ENCODE measurements around the gene CREB3L1. TPM values are rescaled to one million over a fixed set of nuclear protein-coding genes. Genes with fewer than 3 reads are reported as not detected.

The CREB3L1 gene
- total RNA-seq, 1 experiment from 2014 or later = 3.3 TPM

GRCh38 chr11:46279126-46280099 lies 2.0 kb downstream of the CREB3L1 start:
- Histone ChIP-seq H3K4me1 (ENCODE audit: insufficient read depth, low read length) (peaks cover 13% of the 10 kb centered on the region; the same call in 1 of the 2 replicates), H2BK15ac (ENCODE audit: low read depth, low read length) (no peak overlapping the region), H4K20me1 (ENCODE audit: control insufficient read depth, insufficient read depth, insufficient read length) (no peaks in the 10 kb centered on the region), H4K8ac (replicated peaks; ENCODE audit: insufficient read length, low read depth, low read length) (no peak overlapping the region), H3K23ac (ENCODE audit: insufficient read length, low read depth, low read length) (no peak overlapping the region), H3K79me1 (ENCODE audit: insufficient read depth, low read depth, low read length, poor library complexity, severe bottlenecking) (no peaks in the 10 kb centered on the region), H3K56ac (ENCODE audit: insufficient read length, low read depth, low read length) (no peak overlapping the region), H4K5ac (ENCODE audit: insufficient read length, low read depth, low read length) (no peak overlapping the region), H2BK12ac (ENCODE audit: insufficient read length, low read depth, low read length) (no peak overlapping the region), H3K9me3 (ENCODE audit: control insufficient read depth, low read depth, low read length) (no peaks in the 10 kb centered on the region), H3K27me3 (ENCODE audit: insufficient read depth, low read length) (no peaks in the 10 kb centered on the region), H2AK5ac (ENCODE audit: insufficient read length, low read length) (no peak overlapping the region), H3T11ph (ENCODE audit: low read length) (no peak overlapping the region), H2BK5ac (ENCODE audit: insufficient read length, low read length) (no peak overlapping the region), H3K23me2 (ENCODE audit: insufficient read length, low read depth, low read length, poor library complexity, severe bottlenecking) (peaks cover 6% of the 10 kb centered on the region), H3K4ac (ENCODE audit: low read depth, low read length) (no peak overlapping the region), H3K27ac (ENCODE audit: insufficient read length, low read depth, low read length) (no peak overlapping the region), H3K9ac (ENCODE audit: extremely low read depth, insufficient read length, low read length) (no peak overlapping the region), H3K18ac (ENCODE audit: insufficient read length, low read depth, low read length) (no peak overlapping the region), H3K4me2 (ENCODE audit: insufficient read depth, insufficient read length, low read length) (peak overlapping the region; percentile 90), H2AFZ (ENCODE audit: low read length) (no peak overlapping the region), H2BK20ac (ENCODE audit: low read depth, low read length, poor library complexity, severe bottlenecking) (no peak overlapping the region), H4K91ac (ENCODE audit: insufficient read length, low read depth, low read length) (no peak overlapping the region), H2BK120ac (ENCODE audit: low read depth, low read length, poor library complexity, severe bottlenecking) (no peak overlapping the region), H3K14ac (ENCODE audit: insufficient read depth, low read length) (no peak overlapping the region), H3K79me2 (ENCODE audit: insufficient read depth, low read length) (no peaks in the 10 kb centered on the region)
- Mint-ChIP-seq H3K4me3 (peak overlapping the region; percentile 72 to 89; a peak in 4 of 5 replicates), H3K27ac (peak overlapping the region in 2 of 3 experiments; percentile 72 to 83; a peak in 4 of 7 replicates), H3K9me3 (no peaks in the 10 kb centered on the region), H3K4me1 (peaks cover 35 to 56% of the 10 kb centered on the region in 2 experiments), H3K36me3 (ENCODE audit: insufficient read depth in 1 of 3, low read depth in 3 of 3) (peaks cover 0 to 4% (median 0%) of the 10 kb centered on the region in 3 experiments; a peak in 2 of 7 replicates), H3K27me3 (ENCODE audit: low read depth) (peaks cover 11% of the 10 kb centered on the region)
- WGBS (ENCODE audit: extremely low coverage, insufficient read length, low lambda C conversion rate) = no CpG with 5 or more reads among the region's 15 CpGs
- TF ChIP-seq CTCF (conservative IDR thresholded peaks at IDR 0.05) = no peak
- DNase-seq = no peak
